MM.1S (cell line): ENCODE measurements around the gene SCO1.

Experiments
- DNase-seq: peaks from one replicate; pipeline ENCODE4 v3.0.0-alpha.2; 2015
- H2AFZ ChIP-seq: fragments of 300-600 bp; sonication (generic); 2 replicates; pipeline ENCODE4 v1.6.0; 2016; ENCODE audit warnings: antibody characterized with exemption, low read length
- H3F3A ChIP-seq: fragments of 300-600 bp; sonication (generic); 2 replicates; pipeline ENCODE4 v1.6.1; 2016; ENCODE audit warnings: mild to moderate bottlenecking, antibody characterized with exemption, low read length, moderate library complexity, mixed read lengths; ENCODE audit not compliant: insufficient read depth
- H3K27ac ChIP-seq: fragments of 300-600 bp; sonication (generic); 2 replicates; pipeline ENCODE4 v1.5.1; 2016; ENCODE audit warnings: mild to moderate bottlenecking, low read length
- H3K27me3 ChIP-seq: fragments of 300-600 bp; sonication (generic); replicated peaks from 2 replicates; pipeline ENCODE4 v1.6.0; 2016; ENCODE audit warnings: low read length; ENCODE audit not compliant: insufficient read depth
- H3K36me3 ChIP-seq: fragments of 300-600 bp; sonication (generic); replicated peaks from 2 replicates; pipeline ENCODE4 v1.6.1; 2016; ENCODE audit warnings: mild to moderate bottlenecking, low read length, mixed read lengths; ENCODE audit not compliant: insufficient read depth
- H3K4me1 ChIP-seq: fragments of 300-600 bp; sonication (generic); 2 replicates; pipeline ENCODE4 v1.6.1; 2016; ENCODE audit warnings: low read length, mixed read lengths
- H3K4me2 ChIP-seq: fragments of 300-600 bp; sonication (generic); 2 replicates; pipeline ENCODE4 v1.6.0; 2016; ENCODE audit warnings: low read depth, low read length
- H3K4me3 ChIP-seq: fragments of 300-600 bp; sonication (generic); 2 replicates; pipeline ENCODE4 v1.5.1; 2016; ENCODE audit warnings: low read length, mixed read lengths
- H3K79me2 ChIP-seq: fragments of 300-600 bp; sonication (generic); 2 replicates; pipeline ENCODE4 v1.6.1; 2016; ENCODE audit warnings: mixed run types, low read length, mixed read lengths
- H3K9ac ChIP-seq: fragments of 300-600 bp; sonication (generic); 2 replicates; pipeline ENCODE4 v1.6.1; 2016; ENCODE audit warnings: low read length, mixed read lengths
- H3K9me2 ChIP-seq: fragments of 300-600 bp; sonication (generic); replicated peaks from 2 replicates; pipeline ENCODE4 v1.6.1; 2016; ENCODE audit warnings: mild to moderate bottlenecking, low read length, mixed read lengths; ENCODE audit not compliant: insufficient read depth
- H3K9me3 ChIP-seq: fragments of 300-600 bp; sonication (generic); replicated peaks from 2 replicates; pipeline ENCODE4 v1.6.1; 2016; ENCODE audit warnings: mild to moderate bottlenecking, low read length, mixed read lengths; ENCODE audit not compliant: insufficient read depth
- H4K20me1 ChIP-seq: fragments of 300-600 bp; sonication (generic); 2 replicates; pipeline ENCODE4 v1.6.1; 2016; ENCODE audit warnings: mild to moderate bottlenecking, low read length, moderate library complexity, mixed read lengths; ENCODE audit not compliant: insufficient read depth
- EZH2 ChIP-seq: fragments of 300-600 bp; sonication (generic); optimal IDR thresholded peaks from 2 replicates; pipeline ENCODE3; 2017; ENCODE audit warnings: low read depth, mild to moderate bottlenecking, antibody characterized with exemption, low read length, mixed read lengths
- EZH2phosphoT487 ChIP-seq: fragments of 300-600 bp; sonication (generic); IDR thresholded peaks from 2 replicates; pipeline ENCODE4 v1.6.1; 2018; ENCODE audit warnings: antibody characterized with exemption, low read length
- TF ChIP-seq, protein P1 (sequence below): fragments of 300-600 bp; sonication (generic); IDR thresholded peaks from 2 replicates; pipeline ENCODE4 v1.5.1; 2016; ENCODE audit warnings: antibody characterized with exemption, low read length, mixed read lengths

SCO1 gene

DNA sequence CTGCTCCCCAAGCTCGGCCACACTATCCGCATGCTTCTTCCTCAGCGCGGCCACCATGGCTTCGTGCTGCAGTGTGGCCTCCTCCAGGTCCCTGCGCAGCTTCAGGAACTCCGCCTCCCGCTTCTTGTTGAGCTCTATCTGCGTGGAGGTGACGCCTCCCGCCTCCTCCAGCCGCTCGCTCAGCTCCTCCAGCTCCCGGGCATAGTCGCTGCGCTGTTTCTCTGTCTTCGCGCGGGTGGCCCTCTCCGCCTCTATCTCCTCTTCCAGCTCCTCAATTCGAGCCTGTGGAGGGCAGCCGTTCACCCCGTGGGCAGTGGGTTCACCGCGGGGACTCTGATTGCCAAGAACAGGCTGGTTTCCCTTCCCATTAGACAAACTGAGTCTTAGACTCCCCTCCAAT, 59.2 kb downstream of the SCO1 start:
- DNase-seq = no peak
- no peaks in the 10 kb centered on the region for H3K9me3 ChIP-seq

DNA sequence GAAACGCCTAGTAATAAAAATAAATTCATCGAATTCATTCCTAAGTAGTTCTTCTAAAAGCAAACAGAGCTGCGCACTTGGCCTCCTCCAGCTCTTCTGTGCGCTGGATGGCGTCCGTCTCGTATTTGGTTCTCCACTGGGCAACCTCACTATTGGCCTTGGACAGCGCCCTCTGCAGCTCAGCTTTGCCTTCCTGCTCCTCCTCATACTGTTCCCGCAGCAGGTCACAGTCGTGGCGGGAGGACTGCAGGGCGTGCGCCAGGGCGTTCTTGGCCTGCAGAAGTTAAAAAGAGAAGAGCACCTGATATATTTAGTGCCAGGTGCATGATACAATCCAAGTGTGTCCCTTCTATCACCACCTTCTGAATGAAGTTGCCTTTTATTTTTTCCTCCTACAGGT, 62.0 kb downstream of the SCO1 start:
- H3K4me2 ChIP-seq = no peak overlapping the region; the same call in 1 of the 2 replicates
- H4K20me1 ChIP-seq = no peaks in the 10 kb centered on the region
- H3K4me3 ChIP-seq = no peak overlapping the region
- no peaks in the 10 kb centered on the region for H3K79me2 ChIP-seq
- H3K36me3 ChIP-seq = no peaks in the 10 kb centered on the region
- peaks cover 18% of the 10 kb centered on the region for H3K4me1 ChIP-seq
- no peak for DNase-seq
- H3K9me2 ChIP-seq = no peaks in the 10 kb centered on the region
- H3K27me3 ChIP-seq = no peaks in the 10 kb centered on the region
- H3F3A ChIP-seq = peaks cover 16% of the 10 kb centered on the region
- H2AFZ ChIP-seq = no peak overlapping the region
- H3K27ac ChIP-seq = peak overlapping the region; percentile 52; the same call in 1 of the 2 replicates
- TF ChIP-seq EZH2phosphoT487 (no peak), EZH2 (no peak)
- TF ChIP-seq, protein P1, sequence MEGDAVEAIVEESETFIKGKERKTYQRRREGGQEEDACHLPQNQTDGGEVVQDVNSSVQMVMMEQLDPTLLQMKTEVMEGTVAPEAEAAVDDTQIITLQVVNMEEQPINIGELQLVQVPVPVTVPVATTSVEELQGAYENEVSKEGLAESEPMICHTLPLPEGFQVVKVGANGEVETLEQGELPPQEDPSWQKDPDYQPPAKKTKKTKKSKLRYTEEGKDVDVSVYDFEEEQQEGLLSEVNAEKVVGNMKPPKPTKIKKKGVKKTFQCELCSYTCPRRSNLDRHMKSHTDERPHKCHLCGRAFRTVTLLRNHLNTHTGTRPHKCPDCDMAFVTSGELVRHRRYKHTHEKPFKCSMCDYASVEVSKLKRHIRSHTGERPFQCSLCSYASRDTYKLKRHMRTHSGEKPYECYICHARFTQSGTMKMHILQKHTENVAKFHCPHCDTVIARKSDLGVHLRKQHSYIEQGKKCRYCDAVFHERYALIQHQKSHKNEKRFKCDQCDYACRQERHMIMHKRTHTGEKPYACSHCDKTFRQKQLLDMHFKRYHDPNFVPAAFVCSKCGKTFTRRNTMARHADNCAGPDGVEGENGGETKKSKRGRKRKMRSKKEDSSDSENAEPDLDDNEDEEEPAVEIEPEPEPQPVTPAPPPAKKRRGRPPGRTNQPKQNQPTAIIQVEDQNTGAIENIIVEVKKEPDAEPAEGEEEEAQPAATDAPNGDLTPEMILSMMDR = no peak; the same call in 1 of the 2 replicates
- no peak overlapping the region for H3K9ac ChIP-seq
- no peaks in the 10 kb centered on the region for H3K9me3 ChIP-seq

More for the DNA sequence above, 59.2 kb downstream of the SCO1 start:
- H3K9me2 ChIP-seq = no peaks in the 10 kb centered on the region
- no peaks in the 10 kb centered on the region for H3K79me2 ChIP-seq
- H2AFZ ChIP-seq = no peak overlapping the region
- no peak overlapping the region for H3K9ac ChIP-seq
- no peak overlapping the region for H3K4me2 ChIP-seq
- TF ChIP-seq EZH2 = no peak
- TF ChIP-seq, protein P1 = no peak
- TF ChIP-seq EZH2phosphoT487 = no peak
- no peaks in the 10 kb centered on the region for H3K36me3 ChIP-seq
- peaks cover 16% of the 10 kb centered on the region for H3F3A ChIP-seq
- H3K4me3 ChIP-seq = no peak overlapping the region
- H3K27me3 ChIP-seq = no peaks in the 10 kb centered on the region
- H4K20me1 ChIP-seq = no peaks in the 10 kb centered on the region
- H3K4me1 ChIP-seq = peaks cover 15% of the 10 kb centered on the region
- H3K27ac ChIP-seq = no peak overlapping the region

DNA sequence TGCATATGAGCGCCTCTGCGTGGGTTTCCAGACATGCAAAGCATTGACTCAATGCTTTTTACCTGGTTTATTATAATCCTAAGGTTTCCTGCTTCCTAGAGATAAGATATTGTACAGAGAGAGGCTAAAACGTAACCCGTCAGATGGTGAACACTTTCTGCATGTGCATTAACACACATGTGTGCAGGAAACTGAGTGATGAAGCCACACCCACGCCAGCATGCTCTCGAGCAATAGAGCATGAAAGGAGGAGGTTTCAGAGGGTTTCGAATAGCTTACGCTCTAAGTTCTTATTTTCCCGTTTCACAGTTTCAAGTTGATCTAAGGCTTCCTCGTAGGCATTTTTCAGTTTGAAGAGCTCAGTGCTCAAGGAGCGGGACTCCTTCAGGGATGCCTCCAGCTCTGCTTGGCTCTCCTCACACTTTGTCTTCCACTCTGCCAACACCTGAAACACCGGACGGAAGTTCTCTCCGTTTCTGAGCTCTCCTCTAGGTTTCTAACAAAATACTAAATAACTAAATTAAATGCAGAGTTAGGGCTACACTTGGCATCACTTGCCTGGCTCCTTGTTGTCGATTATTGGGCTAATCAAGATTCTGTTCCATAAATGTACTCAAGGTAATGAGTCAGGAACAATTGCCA, 63.5 kb downstream of the SCO1 start:
- Histone ChIP-seq H4K20me1 (no peaks in the 10 kb centered on the region), H3K4me1 (peaks cover 18% of the 10 kb centered on the region), H2AFZ (peak overlapping the region; percentile 71), H3K36me3 (no peaks in the 10 kb centered on the region), H3K9ac (no peak overlapping the region), H3K27ac (peak overlapping the region; percentile 54; the same call in 1 of the 2 replicates), H3F3A (peaks cover 16% of the 10 kb centered on the region), H3K9me2 (no peaks in the 10 kb centered on the region), H3K9me3 (no peaks in the 10 kb centered on the region), H3K4me3 (peak overlapping the region; percentile 30), H3K4me2 (peak overlapping the region; percentile 65), H3K27me3 (no peaks in the 10 kb centered on the region), H3K79me2 (no peaks in the 10 kb centered on the region)
- DNase-seq = peak; percentile 69
- TF ChIP-seq, protein P1 = no peak
- TF ChIP-seq EZH2phosphoT487 = no peak
- TF ChIP-seq EZH2 = no peak
